Nephron (organoid): ENCODE results near the gene RNF225.
"Not testable (repeated sequence)": the region's sequence is repeated elsewhere in the genome, so short reads cannot be mapped to it uniquely, and the experiment has no call there.

Experiments used
- H3K27ac Mint-ChIP-seq, 3 experiments: 2 replicates each; pipeline ENCODE4 v1.8.0; 2020; ENCODE audit warnings: mixed read lengths in 3 of 3, mild to moderate bottlenecking in 2 of 3, moderate library complexity in 1 of 3
- H3K27me3 Mint-ChIP-seq: 2 replicates; pipeline ENCODE4 v1.8.0; 2021; ENCODE audit warnings: low read depth, mild to moderate bottlenecking, moderate library complexity, mixed read lengths
- H3K36me3 Mint-ChIP-seq: 2 replicates; pipeline ENCODE4 v1.8.0; 2020; ENCODE audit warnings: low read depth, mixed read lengths
- H3K4me1 Mint-ChIP-seq: 2 replicates; pipeline ENCODE4 v1.8.0; 2020; ENCODE audit warnings: mixed read lengths
- H3K4me3 Mint-ChIP-seq, 3 experiments: 2 replicates each; pipeline ENCODE4 v1.8.0; 2020; ENCODE audit warnings: mild to moderate bottlenecking in 3 of 3, mixed read lengths in 3 of 3, moderate library complexity in 2 of 3
- H3K9me3 Mint-ChIP-seq: 2 replicates; pipeline ENCODE4 v1.8.0; 2020; ENCODE audit warnings: mixed read lengths
- CTCF ChIP-seq, 3 experiments: fragments of 200-600 bp; sonication (generic); IDR thresholded peaks; one replicate each; pipeline ENCODE4 v1.5.0; 2021; ENCODE audit warnings: antibody characterized with exemption in 3 of 3; ENCODE audit not compliant: unreplicated experiment in 3 of 3

RNF225 gene

GRCh38 chr19:58368561-58369360, 26.7 kb upstream of the RNF225 start:
- H3K9me3 Mint-ChIP-seq = no peaks in the 10 kb centered on the region
- H3K27me3 Mint-ChIP-seq = no peaks in the 10 kb centered on the region
- H3K4me1 Mint-ChIP-seq = no peaks in the 10 kb centered on the region
- no peak overlapping the region for H3K27ac Mint-ChIP-seq
- peaks cover 13% of the 10 kb centered on the region for H3K36me3 Mint-ChIP-seq
- no peak overlapping the region for H3K4me3 Mint-ChIP-seq
- TF ChIP-seq CTCF (IDR thresholded peaks at IDR 0.05; ENCODE audit: unreplicated experiment in 3 of 3) = no peak

GRCh38 chr19:58372311-58373133, 22.9 kb upstream of the RNF225 start:
- no peaks in the 10 kb centered on the region for H3K9me3 Mint-ChIP-seq
- no peak overlapping the region for H3K27ac Mint-ChIP-seq
- H3K27me3 Mint-ChIP-seq = no peaks in the 10 kb centered on the region
- H3K4me3 Mint-ChIP-seq = no peak overlapping the region
- no peaks in the 10 kb centered on the region for H3K4me1 Mint-ChIP-seq
- H3K36me3 Mint-ChIP-seq = peaks cover 10% of the 10 kb centered on the region
- no peak for TF ChIP-seq CTCF (IDR thresholded peaks at IDR 0.05; ENCODE audit: unreplicated experiment in 3 of 3)

GRCh38 chr19:58374200-58374599, 21.3 kb upstream of the RNF225 start:
- TF ChIP-seq CTCF (IDR thresholded peaks at IDR 0.05; ENCODE audit: unreplicated experiment in 3 of 3) = no peak
- Mint-ChIP-seq H3K27me3 (no peaks in the 10 kb centered on the region), H3K36me3 (peaks cover 10% of the 10 kb centered on the region), H3K27ac (no peak overlapping the region), H3K4me3 (no peak overlapping the region), H3K4me1 (peaks cover 4% of the 10 kb centered on the region), H3K9me3 (no peaks in the 10 kb centered on the region)

- H3K4me3 Mint-ChIP-seq, H3K27ac Mint-ChIP-seq, H3K9me3 Mint-ChIP-seq, H3K36me3 Mint-ChIP-seq, H3K27me3 Mint-ChIP-seq: not testable (repeated sequence)
- peaks cover 13% of the 10 kb centered on the region for H3K4me1 Mint-ChIP-seq
Measured at GRCh38 chr19:58376724-58377123, 18.7 kb upstream of the RNF225 start.

GRCh38 chr19:58379246-58379645, 16.2 kb upstream of the RNF225 start:
- Mint-ChIP-seq H3K4me1 (peaks cover 18% of the 10 kb centered on the region), H3K36me3 (no peaks in the 10 kb centered on the region), H3K27me3 (no peaks in the 10 kb centered on the region), H3K9me3 (no peaks in the 10 kb centered on the region), H3K4me3 (peak overlapping the region; percentile 89 to 91 (median 90)), H3K27ac (peak overlapping the region in 2 of 3 experiments; percentile 94 to 98)
- TF ChIP-seq CTCF (IDR thresholded peaks at IDR 0.05; ENCODE audit: unreplicated experiment in 3 of 3) = no peak

- Mint-ChIP-seq H3K27me3 (no peaks in the 10 kb centered on the region), H3K9me3 (no peaks in the 10 kb centered on the region), H3K4me3 (peak overlapping the region; percentile 89 to 91 (median 90)), H3K36me3 (no peaks in the 10 kb centered on the region), H3K27ac (peak overlapping the region; percentile 89 to 98 (median 94)), H3K4me1 (peaks cover 18% of the 10 kb centered on the region)
- no peak for TF ChIP-seq CTCF (IDR thresholded peaks at IDR 0.05; ENCODE audit: unreplicated experiment in 3 of 3)
Measured at GRCh38 chr19:58380037-58380661, 15.3 kb upstream of the RNF225 start.
